Vagina (tissue), 2 donors: ENCODE data around the gene NDUFS2.

Experiments
- POLR2A ChIP-seq, 2 donors: fragments of 450-650 bp; IDR thresholded peaks; one replicate each; pipeline ENCODE4 v1.6.1; 2017; ENCODE audit warnings: antibody characterized with exemption in 2 of 2, mild to moderate bottlenecking in 2 of 2, moderate library complexity in 2 of 2
- TF ChIP-seq, protein P1 (sequence below), 3 experiments: fragments of 450-650 bp in 2 of 3; fragments of 200-600 bp in 1 of 3; sonication (generic) in 1 of 3; IDR thresholded peaks; one replicate each; pipeline ENCODE4 v1.5.1; 2017 to 2019; ENCODE audit warnings: antibody characterized with exemption in 3 of 3, mild to moderate bottlenecking in 2 of 3, moderate library complexity in 2 of 3

GRCh38 chr1:161233102-161233501 is 30.9 kb downstream of the NDUFS2 start:
- TF ChIP-seq, protein P1, sequence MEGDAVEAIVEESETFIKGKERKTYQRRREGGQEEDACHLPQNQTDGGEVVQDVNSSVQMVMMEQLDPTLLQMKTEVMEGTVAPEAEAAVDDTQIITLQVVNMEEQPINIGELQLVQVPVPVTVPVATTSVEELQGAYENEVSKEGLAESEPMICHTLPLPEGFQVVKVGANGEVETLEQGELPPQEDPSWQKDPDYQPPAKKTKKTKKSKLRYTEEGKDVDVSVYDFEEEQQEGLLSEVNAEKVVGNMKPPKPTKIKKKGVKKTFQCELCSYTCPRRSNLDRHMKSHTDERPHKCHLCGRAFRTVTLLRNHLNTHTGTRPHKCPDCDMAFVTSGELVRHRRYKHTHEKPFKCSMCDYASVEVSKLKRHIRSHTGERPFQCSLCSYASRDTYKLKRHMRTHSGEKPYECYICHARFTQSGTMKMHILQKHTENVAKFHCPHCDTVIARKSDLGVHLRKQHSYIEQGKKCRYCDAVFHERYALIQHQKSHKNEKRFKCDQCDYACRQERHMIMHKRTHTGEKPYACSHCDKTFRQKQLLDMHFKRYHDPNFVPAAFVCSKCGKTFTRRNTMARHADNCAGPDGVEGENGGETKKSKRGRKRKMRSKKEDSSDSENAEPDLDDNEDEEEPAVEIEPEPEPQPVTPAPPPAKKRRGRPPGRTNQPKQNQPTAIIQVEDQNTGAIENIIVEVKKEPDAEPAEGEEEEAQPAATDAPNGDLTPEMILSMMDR (IDR thresholded peaks at IDR 0.05): no peak
- TF ChIP-seq POLR2A (IDR thresholded peaks at IDR 0.05): no peak
